GM18867 (cell line): ENCODE data around the gene HUS1.
"Not testable (repeated sequence)": the region's sequence is repeated elsewhere in the genome, so short reads cannot be mapped to it uniquely, and the experiment has no call there.

Experiments used
- ATAC-seq: cut with Tn5 transposase; IDR thresholded peaks from one replicate; pipeline ENCODE4 v1.9.1; 2021; ENCODE audit warnings: mild to moderate bottlenecking, moderate library complexity; ENCODE audit not compliant: unreplicated experiment

HUS1 gene

GRCh38 chr7:47980648-47981047, 1.2 kb upstream of the HUS1 start:
- ATAC-seq = not testable (repeated sequence)

- ATAC-seq = no peak
Measured at GRCh38 chr7:47979832-47980181, 392 bp upstream of the HUS1 start.

GRCh38 chr7:47978790-47979144, 648 bp downstream of the HUS1 start:
- ATAC-seq = no peak

DNA sequence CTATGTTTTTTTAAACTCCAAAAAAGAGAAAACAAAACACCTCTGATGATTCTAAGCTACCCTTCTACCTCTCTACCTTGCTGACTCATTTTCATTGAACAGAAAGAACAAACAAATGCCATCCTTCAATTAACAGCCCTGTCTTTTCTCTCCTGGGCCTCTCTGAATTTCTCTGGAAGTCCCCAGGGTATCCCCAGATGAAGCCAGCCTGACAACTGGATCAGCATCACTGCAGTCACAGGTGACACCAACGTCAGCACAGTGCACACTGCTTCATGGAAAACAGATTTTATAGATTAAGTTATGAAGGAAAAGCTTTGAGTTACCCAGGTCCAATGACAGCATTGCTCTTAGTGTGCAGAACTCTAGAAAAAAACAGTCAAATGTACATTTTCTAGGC, 5.7 kb downstream of the HUS1 start:
- ATAC-seq = no peak

GRCh38 chr7:47970761-47971160, 8.7 kb downstream of the HUS1 start:
- no peak for ATAC-seq

DNA sequence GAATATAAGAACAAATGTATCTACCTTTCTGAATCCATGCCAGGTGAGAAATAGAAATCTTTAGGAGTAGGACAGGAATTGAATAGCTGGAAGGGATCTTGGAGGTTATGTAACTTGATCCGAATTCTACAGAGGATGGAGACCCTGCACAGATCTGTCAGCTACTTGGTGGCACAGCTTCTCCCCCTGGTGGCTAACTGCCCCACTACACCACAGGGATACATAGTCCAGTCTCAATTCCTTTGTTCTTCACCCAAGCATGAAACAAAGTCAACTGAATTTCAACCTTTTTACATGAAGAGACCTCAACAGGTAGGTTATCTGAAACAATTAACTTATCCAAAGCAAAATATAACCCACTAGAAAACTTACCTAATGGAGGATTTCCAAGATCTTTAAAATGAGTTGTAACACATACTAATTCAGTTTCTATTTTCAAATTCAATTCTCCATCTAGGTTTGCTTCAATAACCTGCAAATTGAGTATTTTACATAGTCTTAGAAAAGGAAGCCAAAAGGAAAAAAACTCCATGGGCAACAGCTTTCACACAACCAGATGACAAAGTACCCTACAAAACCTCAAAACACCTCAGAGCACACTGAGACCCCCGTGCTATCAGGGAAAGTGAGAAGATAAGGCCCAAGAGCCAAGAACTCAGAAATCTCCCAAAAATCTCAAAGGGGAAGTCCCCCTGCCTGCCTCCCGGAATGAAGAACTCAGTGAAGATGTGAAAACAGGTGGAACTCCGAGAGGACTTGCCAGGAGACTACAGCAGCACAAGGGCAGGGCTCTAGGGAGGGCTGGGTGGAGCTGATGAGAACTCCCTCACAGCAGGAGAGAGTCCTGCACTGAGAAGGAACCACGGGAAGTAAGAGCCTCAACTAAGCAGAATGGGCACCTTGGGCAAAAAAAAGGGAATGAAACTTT, 10.3 kb downstream of the HUS1 start:
- peak; percentile 91 for ATAC-seq

DNA sequence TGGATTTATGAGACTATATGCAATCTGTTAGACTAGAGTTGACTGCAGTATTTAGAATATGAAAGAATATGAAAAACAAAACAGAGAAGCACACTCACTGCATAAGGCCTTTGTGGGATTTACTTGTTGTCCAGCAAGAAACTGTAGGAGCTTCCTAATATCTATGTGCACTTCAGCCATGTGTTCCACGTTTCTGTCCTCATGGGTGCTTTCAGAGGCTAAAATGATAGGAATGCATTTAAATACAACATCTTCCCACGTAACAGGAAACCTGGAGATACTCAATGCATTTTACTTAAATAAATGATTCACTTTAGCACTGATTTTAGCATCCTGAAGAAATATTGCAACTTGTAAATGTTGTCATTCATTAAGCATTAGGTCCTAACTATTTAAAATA, 11.7 kb downstream of the HUS1 start:
- no peak for ATAC-seq

DNA sequence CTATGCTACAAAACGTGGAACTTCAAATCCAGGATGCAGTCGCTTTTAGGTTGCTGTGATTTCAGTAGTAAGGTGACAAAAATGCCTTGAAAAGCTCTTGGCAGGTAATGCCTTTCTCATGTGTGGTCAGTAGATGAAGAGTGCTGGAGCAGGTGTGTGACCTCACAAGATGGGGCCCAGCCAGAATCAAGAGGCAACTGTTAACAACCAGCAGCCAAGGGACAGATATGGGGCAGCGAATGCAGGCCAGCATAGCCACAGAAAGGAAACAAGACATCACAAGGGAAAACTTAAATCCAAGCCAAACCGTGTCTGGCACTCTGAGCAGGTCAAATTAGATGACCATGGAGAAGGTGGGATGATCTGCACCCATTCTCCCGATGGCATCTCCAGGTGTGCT, 12.3 kb downstream of the HUS1 start:
- no peak for ATAC-seq

DNA sequence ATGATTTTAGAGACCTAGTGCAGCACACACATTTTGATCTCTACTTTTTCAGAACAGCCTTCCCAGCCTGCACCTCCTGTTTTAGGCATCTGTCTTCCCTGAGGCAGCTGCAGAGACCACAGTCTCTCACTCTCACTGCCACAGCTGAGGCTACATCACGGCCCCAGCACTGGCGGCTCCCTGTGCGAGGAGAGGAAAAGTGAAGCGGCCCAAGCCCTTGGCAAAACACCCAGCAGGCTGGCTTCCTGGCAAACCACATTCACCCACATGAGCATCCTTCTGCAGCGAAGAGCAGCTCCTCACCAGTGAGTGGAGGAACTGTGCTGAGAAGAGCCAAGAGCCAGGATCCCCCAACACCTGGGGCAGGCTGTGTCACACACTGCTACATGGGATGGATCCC, 14.0 kb downstream of the HUS1 start:
- ATAC-seq = no peak

GRCh38 chr7:47962262-47962661, 17.2 kb downstream of the HUS1 start:
- ATAC-seq = no peak

- no peak for ATAC-seq
Measured at GRCh38 chr7:47957156-47957555, 22.3 kb downstream of the HUS1 start.

GRCh38 chr7:47956220-47956619, 23.2 kb downstream of the HUS1 start:
- ATAC-seq = no peak

DNA sequence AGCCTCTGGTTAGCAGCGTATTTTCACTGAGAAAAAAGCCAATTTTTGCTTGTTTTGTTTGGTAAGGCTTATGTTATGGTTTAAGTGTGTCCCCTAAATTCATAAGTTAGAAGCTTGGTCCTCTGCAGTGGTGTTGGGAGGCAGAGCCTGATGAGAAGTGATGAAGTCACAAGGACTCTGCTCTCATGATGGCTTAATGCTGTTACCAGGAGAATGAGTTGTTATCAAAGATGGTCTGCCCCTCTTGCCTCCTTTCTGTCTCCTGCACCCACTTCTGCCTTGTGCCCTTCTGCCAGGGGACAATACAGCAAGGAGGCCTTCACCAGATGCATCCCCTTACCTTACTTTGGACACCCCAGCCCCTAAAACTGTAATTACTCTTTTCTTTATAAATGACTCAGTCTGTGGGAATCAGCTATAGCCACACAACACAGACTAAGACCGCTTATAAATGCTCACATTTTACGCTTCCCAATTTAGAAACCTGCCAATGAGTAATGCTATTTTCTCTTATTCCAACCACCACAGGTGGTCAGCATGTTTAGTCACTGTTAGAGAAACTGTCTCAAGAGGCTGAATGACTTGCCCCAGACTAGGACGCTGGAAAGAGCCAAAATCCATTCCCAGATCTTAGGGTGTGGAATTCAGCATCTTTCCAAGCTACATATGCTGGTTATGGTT, 25.0 kb downstream of the HUS1 start:
- ATAC-seq = peak; percentile 38

- peak; percentile 58 for ATAC-seq
Measured at GRCh38 chr7:47953822-47954221, 25.6 kb downstream of the HUS1 start.

- ATAC-seq = no peak
Measured at GRCh38 chr7:47952224-47952623, 27.2 kb downstream of the HUS1 start.

DNA sequence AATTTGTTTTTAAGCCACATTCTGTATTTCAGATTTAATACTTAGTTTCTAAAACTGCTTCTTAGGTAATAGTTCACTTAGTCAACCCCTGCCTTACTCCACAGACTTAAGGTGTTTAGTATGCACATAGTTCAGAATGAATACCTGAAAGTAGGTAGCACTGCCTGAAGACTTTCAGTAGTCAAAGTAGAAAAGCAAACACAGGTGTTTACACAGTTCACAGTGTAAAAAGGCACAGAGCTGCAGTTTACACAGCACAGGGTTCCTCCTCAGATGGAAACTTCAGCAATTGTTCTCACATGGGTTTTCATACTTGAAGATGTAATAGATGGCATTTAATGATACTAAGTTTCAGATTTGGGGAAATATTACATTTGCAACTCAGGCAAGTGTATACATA, 28.0 kb downstream of the HUS1 start:
- no peak for ATAC-seq

DNA sequence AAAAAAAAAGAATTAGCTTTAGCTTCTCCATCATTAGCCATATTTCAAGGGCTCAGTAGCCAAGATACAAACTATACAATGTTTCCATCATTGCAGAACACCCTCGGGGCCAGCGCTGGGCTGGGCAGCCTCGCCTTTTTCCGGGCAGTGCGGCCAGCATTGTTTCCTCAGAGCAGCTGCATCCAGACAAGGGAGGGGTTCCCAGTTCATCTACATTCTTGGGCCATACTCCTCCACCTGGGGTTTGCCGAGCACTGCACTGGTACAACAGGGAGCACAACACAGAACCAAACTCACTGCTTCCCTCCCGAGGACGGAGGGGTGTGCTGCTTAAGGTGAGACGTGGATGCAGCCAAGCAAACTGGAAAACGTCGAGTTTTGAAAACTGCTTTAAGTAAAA, 28.7 kb downstream of the HUS1 start:
- no peak for ATAC-seq

GRCh38 chr7:47949703-47950102, 29.7 kb downstream of the HUS1 start:
- ATAC-seq = no peak

GRCh38 chr7:47948141-47948790, 31.1 kb downstream of the HUS1 start, which contains the start of gene PKD1L1:
TSS of gene PKD1L1 (minus strand) at chr7:47948466. CDS start at chr7:47948440, 26 bp downstream.
- ATAC-seq = no peak

DNA sequence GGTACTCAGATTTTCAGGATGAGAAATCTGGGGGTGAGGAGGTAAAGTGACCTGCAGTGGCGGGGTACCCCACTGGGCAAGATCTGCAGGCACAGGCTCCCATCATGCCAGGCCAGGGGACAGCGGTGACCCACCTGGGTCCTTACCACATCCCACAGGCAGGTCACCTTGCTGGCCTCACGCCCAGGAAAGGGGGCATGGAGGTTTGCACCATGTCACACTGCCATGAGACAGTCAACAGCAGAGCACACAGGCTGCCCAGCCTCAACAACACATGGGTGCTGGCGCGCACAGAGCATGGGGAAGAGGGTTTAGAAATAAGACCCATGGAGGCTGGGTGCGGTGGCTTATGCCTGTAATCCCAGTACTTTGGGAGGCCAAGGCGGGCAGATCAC, 32.1 kb downstream of the HUS1 start:
- ATAC-seq = no peak

GRCh38 chr7:47946581-47947354, 32.6 kb downstream of the HUS1 start:
- no peak for ATAC-seq
